ENCODE results near the gene SLC22A4.

Gene SLC22A4

GRCh38 chr5:132380741-132381140 lies 86.5 kb downstream of the SLC22A4 start:
- TF ChIP-seq NFIC (IDR thresholded peaks at IDR 0.05) (no peak), FOXM1 (IDR thresholded peaks at IDR 0.05; ENCODE audit: borderline replicate concordance, low read depth) (no peak), CEBPB (IDR thresholded peaks at IDR 0.05) (no peak), YY1 (IDR thresholded peaks at IDR 0.05; ENCODE audit: low read depth) (no peak), CREB1 (IDR thresholded peaks at IDR 0.05; ENCODE audit: low read depth) (no peak), RAD21 (IDR thresholded peaks at IDR 0.05; ENCODE audit: low read depth) (no peak), ZBTB7A (IDR thresholded peaks at IDR 0.05; ENCODE audit: low read depth) (no peak), TCF12 (IDR thresholded peaks at IDR 0.05; ENCODE audit: low read depth) (no peak), EGR1 (IDR thresholded peaks at IDR 0.05) (no peak), EP300 (IDR thresholded peaks at IDR 0.05; ENCODE audit: borderline replicate concordance) (no peak), TEAD4 (IDR thresholded peaks at IDR 0.05) (no peak), TAF1 (IDR thresholded peaks at IDR 0.05; ENCODE audit: low read depth) (no peak)
- TF ChIP-seq, protein P1, sequence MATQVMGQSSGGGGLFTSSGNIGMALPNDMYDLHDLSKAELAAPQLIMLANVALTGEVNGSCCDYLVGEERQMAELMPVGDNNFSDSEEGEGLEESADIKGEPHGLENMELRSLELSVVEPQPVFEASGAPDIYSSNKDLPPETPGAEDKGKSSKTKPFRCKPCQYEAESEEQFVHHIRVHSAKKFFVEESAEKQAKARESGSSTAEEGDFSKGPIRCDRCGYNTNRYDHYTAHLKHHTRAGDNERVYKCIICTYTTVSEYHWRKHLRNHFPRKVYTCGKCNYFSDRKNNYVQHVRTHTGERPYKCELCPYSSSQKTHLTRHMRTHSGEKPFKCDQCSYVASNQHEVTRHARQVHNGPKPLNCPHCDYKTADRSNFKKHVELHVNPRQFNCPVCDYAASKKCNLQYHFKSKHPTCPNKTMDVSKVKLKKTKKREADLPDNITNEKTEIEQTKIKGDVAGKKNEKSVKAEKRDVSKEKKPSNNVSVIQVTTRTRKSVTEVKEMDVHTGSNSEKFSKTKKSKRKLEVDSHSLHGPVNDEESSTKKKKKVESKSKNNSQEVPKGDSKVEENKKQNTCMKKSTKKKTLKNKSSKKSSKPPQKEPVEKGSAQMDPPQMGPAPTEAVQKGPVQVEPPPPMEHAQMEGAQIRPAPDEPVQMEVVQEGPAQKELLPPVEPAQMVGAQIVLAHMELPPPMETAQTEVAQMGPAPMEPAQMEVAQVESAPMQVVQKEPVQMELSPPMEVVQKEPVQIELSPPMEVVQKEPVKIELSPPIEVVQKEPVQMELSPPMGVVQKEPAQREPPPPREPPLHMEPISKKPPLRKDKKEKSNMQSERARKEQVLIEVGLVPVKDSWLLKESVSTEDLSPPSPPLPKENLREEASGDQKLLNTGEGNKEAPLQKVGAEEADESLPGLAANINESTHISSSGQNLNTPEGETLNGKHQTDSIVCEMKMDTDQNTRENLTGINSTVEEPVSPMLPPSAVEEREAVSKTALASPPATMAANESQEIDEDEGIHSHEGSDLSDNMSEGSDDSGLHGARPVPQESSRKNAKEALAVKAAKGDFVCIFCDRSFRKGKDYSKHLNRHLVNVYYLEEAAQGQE (IDR thresholded peaks at IDR 0.05; ENCODE audit: low read depth): no peak
- TF ChIP-seq, protein P2, sequence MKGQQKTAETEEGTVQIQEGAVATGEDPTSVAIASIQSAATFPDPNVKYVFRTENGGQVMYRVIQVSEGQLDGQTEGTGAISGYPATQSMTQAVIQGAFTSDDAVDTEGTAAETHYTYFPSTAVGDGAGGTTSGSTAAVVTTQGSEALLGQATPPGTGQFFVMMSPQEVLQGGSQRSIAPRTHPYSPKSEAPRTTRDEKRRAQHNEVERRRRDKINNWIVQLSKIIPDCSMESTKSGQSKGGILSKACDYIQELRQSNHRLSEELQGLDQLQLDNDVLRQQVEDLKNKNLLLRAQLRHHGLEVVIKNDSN (IDR thresholded peaks at IDR 0.05): no peak
- TF ChIP-seq, protein P3, sequence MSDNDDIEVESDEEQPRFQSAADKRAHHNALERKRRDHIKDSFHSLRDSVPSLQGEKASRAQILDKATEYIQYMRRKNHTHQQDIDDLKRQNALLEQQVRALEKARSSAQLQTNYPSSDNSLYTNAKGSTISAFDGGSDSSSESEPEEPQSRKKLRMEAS (IDR thresholded peaks at IDR 0.05): no peak

- no peak for TF ChIP-seq EP300 (IDR thresholded peaks at IDR 0.05; ENCODE audit: borderline replicate concordance)
- TF ChIP-seq, protein P1 (IDR thresholded peaks at IDR 0.05; ENCODE audit: low read depth): no peak
- no peak for TF ChIP-seq CEBPB (IDR thresholded peaks at IDR 0.05)
- TF ChIP-seq TEAD4 (IDR thresholded peaks at IDR 0.05): no peak
- no peak for TF ChIP-seq YY1 (IDR thresholded peaks at IDR 0.05; ENCODE audit: low read depth)
- no peak for TF ChIP-seq TCF12 (IDR thresholded peaks at IDR 0.05; ENCODE audit: low read depth)
- TF ChIP-seq ZBTB7A (IDR thresholded peaks at IDR 0.05; ENCODE audit: low read depth): no peak
- TF ChIP-seq, protein P3 (IDR thresholded peaks at IDR 0.05): no peak
- no peak for TF ChIP-seq NFIC (IDR thresholded peaks at IDR 0.05)
- TF ChIP-seq, protein P2 (IDR thresholded peaks at IDR 0.05): no peak
- no peak for TF ChIP-seq FOXM1 (IDR thresholded peaks at IDR 0.05; ENCODE audit: borderline replicate concordance, low read depth)
These were observed 87.4 kb downstream of the SLC22A4 start for GRCh38 chr5:132381614-132382013.

- TF ChIP-seq CEBPB (IDR thresholded peaks at IDR 0.05): no peak
- TF ChIP-seq EP300 (IDR thresholded peaks at IDR 0.05; ENCODE audit: borderline replicate concordance): no peak
- TF ChIP-seq, protein P2 (IDR thresholded peaks at IDR 0.05): no peak
- TF ChIP-seq TAF1 (IDR thresholded peaks at IDR 0.05; ENCODE audit: low read depth): no peak
- no peak for TF ChIP-seq FOXM1 (IDR thresholded peaks at IDR 0.05; ENCODE audit: borderline replicate concordance, low read depth)
- no peak for TF ChIP-seq EGR1 (IDR thresholded peaks at IDR 0.05)
- TF ChIP-seq, protein P1 (IDR thresholded peaks at IDR 0.05; ENCODE audit: low read depth): no peak
- no peak for TF ChIP-seq CREB1 (IDR thresholded peaks at IDR 0.05; ENCODE audit: low read depth)
- TF ChIP-seq NFIC (IDR thresholded peaks at IDR 0.05): no peak
- TF ChIP-seq, protein P3 (IDR thresholded peaks at IDR 0.05): no peak
- no peak for TF ChIP-seq ZBTB7A (IDR thresholded peaks at IDR 0.05; ENCODE audit: low read depth)
- no peak for TF ChIP-seq TCF12 (IDR thresholded peaks at IDR 0.05; ENCODE audit: low read depth)
- TF ChIP-seq RAD21 (IDR thresholded peaks at IDR 0.05; ENCODE audit: low read depth): no peak
- no peak for TF ChIP-seq YY1 (IDR thresholded peaks at IDR 0.05; ENCODE audit: low read depth)
- no peak for TF ChIP-seq TEAD4 (IDR thresholded peaks at IDR 0.05)
These were observed 89.1 kb downstream of the SLC22A4 start for GRCh38 chr5:132383261-132383660.

GRCh38 chr5:132383984-132384383 lies 89.8 kb downstream of the SLC22A4 start:
- TF ChIP-seq NFIC (IDR thresholded peaks at IDR 0.05) (no peak), TAF1 (IDR thresholded peaks at IDR 0.05; ENCODE audit: low read depth) (no peak), EGR1 (IDR thresholded peaks at IDR 0.05) (no peak), RAD21 (IDR thresholded peaks at IDR 0.05; ENCODE audit: low read depth) (no peak), CREB1 (IDR thresholded peaks at IDR 0.05; ENCODE audit: low read depth) (no peak), FOXM1 (IDR thresholded peaks at IDR 0.05; ENCODE audit: borderline replicate concordance, low read depth) (no peak), CEBPB (IDR thresholded peaks at IDR 0.05) (no peak), TEAD4 (IDR thresholded peaks at IDR 0.05) (no peak), YY1 (IDR thresholded peaks at IDR 0.05; ENCODE audit: low read depth) (no peak), TCF12 (IDR thresholded peaks at IDR 0.05; ENCODE audit: low read depth) (no peak), EP300 (IDR thresholded peaks at IDR 0.05; ENCODE audit: borderline replicate concordance) (no peak), ZBTB7A (IDR thresholded peaks at IDR 0.05; ENCODE audit: low read depth) (no peak)
- TF ChIP-seq, protein P1 (IDR thresholded peaks at IDR 0.05; ENCODE audit: low read depth): no peak
- TF ChIP-seq, protein P2 (IDR thresholded peaks at IDR 0.05): no peak
- TF ChIP-seq, protein P3 (IDR thresholded peaks at IDR 0.05): no peak

Measured in Ishikawa (cell line).